GM12873 (cell line): ENCODE measurements around the gene C1orf198.

ENCODE experiments used
- TF ChIP-seq, protein P1 (sequence below): IDR thresholded peaks from 2 replicates; pipeline ENCODE4 v1.5.1; 2012; ENCODE audit warnings: low read depth, mild to moderate bottlenecking, moderate library complexity, low read length, control low read depth; ENCODE audit not compliant: insufficient read depth; ENCODE audit errors: missing control alignments

The C1orf198 gene

DNA sequence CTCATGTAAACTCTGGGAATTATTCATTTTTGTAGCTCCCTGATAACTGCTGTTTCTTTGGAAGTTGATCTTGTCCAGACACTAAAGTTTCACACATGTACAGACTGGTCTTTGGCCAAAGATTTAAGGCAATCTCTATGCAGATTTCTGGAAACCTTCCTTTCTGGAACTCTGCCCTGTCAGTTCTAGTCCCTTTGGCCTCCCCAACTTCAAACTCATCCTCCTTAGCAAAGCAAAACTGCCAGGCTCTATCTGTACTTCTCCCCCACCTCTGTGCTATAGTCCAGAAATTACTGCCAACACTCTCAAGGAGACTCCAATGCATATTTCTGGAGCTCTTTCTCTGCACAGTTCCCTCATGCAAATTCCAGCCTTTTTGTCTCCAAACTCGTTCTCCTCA is 36.5 kb downstream of the C1orf198 start:
- TF ChIP-seq, protein P1, sequence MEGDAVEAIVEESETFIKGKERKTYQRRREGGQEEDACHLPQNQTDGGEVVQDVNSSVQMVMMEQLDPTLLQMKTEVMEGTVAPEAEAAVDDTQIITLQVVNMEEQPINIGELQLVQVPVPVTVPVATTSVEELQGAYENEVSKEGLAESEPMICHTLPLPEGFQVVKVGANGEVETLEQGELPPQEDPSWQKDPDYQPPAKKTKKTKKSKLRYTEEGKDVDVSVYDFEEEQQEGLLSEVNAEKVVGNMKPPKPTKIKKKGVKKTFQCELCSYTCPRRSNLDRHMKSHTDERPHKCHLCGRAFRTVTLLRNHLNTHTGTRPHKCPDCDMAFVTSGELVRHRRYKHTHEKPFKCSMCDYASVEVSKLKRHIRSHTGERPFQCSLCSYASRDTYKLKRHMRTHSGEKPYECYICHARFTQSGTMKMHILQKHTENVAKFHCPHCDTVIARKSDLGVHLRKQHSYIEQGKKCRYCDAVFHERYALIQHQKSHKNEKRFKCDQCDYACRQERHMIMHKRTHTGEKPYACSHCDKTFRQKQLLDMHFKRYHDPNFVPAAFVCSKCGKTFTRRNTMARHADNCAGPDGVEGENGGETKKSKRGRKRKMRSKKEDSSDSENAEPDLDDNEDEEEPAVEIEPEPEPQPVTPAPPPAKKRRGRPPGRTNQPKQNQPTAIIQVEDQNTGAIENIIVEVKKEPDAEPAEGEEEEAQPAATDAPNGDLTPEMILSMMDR = no peak

DNA sequence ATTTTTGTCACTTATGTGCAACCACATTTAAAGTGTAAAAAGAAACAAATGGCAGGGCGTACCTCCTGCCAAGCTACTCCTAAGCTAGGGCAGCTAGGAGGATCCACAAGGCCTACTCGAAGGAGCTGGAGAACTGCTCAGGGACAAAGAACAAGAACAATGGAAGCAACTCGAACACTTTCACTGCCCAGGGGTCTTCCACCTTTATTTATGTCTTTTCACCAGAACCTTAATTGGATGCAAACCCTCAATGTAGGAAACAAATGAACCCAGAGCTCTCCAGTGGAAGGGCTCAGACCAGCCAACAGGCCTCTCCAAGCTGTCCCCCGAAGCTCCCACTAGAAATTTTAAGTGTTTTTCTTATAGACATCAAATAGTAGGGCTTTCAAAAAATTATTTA is 39.9 kb downstream of the C1orf198 start:
- TF ChIP-seq, protein P1 = no peak

DNA sequence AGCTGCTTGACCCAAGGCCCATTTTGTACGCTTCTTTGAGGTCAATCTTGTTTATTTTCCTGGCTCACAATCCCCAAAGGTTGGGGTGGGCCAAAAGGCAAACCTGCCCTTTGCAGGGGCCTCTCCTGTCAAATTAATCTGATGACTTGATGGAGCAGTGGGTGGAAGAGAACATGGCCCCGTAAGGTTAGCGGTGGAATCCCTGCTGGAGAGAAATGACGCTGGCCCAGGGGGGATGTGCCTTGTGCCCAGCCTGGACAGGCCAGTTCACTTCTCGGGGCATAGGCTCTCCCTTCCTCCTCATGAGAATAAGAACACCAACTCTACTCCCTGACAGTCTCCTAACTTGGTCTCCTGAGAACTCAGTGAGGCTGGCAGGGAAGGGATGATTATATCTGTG is 40.5 kb downstream of the C1orf198 start:
- TF ChIP-seq, protein P1 = no peak

DNA sequence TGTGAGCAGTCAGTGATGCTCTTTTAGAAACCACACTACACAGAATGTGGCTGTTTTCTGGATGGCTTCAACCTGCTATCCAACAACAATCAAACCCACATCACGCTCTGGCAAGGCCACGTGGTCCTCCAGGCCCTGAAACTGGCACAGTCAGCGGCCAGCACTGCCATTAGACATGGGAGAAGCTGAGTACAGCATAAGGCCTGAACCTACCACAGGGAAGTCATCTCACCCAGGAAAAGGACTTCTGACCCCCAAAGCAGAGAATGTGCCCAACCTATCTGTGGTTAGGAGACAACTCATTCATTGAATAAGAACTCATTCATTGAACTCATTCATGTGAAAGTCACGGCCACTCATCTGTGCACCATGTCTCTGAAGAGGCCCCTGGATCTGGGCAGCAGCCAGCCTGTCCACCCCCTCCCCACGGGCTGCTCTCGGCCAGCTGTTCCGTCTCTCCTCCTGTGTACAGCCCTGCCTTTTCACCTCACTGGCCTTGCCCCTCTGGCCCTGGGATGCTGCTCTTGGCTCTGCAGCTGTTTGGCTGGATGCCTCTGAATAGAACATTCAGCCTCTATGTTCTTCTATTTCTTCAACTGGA is 41.1 kb downstream of the C1orf198 start:
- TF ChIP-seq, protein P1 = no peak

DNA sequence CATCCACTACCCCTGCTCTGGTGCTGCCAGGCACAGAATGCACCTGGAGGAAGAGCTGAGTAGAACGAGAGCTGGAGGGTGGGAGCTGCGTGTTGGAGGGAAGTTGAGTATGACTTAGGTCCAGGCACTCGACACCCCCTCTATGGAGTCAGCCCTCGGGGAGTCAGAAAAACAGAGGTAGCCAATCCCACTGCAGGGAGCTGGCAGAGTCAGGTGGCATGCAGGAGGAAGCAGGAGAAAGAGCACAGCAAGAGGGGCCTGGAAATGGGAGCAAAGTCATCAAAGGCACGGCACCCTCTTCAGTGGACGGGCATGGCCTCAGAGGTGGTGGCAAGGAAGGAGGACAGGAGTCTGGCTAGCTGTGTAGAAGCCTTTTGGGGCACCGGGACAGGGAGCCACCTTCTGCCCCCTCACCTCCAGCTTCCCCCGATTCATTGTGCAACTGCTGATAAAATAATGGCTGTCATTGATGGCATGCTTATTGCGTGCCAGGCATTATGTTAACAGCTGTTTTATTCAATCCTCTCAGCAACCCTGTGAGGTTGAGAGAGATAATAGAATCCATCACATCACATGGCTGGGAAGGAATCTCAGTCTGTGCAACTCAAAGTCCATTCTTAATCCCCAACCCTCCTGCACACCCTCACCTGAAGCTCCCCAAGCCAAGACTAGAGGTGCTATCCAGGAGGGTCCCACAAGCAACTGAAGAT is 42.0 kb downstream of the C1orf198 start:
- TF ChIP-seq, protein P1 = no peak

DNA sequence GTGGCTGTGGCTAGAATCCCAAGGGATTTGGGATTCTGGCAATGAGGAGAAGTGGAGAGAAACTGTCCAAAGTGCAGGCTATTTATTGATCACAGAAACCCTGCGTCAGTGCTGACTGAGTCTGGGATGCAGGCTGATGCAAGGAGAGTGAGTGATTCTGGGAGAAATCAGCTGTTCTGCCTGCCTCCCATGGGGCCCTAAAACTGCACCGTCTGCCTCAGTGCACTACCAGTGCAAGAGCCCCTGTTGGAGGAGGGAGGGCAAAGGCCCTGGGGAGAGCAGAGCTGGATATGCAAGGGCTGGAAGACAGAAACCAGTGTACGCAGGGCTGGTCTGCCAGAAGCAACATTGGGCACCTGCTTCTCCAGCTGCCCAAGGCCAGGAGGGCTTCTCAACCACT is 42.6 kb downstream of the C1orf198 start:
- TF ChIP-seq, protein P1 = no peak

DNA sequence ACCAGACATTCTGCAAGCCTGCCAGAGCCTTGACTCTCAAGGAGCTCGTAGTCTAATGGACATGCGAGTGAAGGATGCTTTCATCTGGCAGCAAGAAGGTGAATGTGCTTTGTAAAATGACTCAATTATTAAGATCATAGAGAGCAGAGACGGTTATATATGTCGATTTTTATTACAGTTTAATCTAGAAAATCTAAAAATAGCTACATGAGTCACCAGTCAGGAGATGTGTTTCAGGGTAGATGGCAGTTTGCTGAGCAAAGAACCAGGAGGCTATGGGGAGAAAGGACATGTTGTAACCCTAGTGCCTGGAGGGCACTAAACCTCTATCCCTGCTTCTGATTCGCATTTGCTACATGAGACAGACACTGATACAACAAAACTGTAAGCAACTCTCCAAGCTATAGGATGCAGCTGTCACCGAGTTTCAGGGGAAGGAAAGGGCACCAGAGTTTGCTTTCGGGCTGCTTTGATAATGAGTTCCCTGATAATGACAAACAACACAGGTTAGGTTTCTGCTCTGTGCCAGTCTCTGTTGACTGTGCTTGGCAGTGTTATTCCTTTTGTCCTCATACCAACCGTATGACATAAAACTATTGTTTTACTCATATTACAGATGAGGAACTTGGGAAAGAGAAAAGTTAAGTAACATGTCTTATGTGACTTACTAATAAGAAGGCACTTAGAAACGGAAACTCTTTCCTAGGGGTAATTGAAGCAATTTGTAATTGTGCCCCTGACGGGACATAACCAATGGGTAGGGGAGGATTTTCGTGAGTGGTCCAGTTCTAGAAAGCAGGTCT is 43.2 kb downstream of the C1orf198 start:
- TF ChIP-seq, protein P1 = no peak
